ENCODE data around the gene CYB5D1. TPM values are rescaled to one million over a fixed set of nuclear protein-coding genes. Genes with fewer than 3 reads are reported as not detected.

CYB5D1 gene
- total RNA-seq, 1 donor from 2014 or later: 14.0 TPM

DNA sequence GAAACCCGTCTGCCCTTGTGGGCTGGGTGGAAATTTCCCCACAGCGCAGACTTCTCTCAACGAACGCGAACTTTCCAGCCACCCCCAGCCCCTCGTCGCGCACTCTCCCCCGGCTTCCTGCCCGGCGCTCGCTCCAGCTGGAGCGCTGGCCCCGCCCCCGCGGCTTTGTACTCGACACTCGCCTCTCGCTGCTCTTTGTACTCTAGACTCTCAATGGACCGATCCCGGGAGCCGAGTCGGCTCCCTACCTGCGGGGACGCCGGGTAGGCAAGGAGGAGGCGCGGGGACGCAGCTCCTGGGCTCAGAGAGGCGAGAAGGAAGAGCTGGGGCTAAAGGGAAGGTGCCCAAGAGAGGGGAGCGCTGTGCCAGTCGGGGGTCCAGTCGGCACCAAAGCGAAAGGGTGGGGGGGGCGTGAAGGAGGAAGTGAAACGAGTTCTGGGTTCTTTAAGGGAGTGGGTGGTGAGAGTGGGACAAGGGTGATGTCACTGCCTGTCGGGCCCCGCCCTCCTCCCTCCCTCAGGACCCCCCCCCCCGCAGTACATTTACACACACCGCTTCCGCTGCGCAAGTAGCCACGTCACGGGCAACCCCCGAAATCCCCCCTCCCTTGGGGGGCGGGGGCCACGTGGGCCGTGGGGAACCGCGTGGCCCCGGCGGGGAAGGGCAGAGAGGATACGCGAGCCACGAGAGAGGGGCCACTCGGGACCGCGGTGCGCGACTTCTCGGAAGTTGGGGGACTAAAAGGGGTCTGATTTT lies 14.1 kb upstream of the CYB5D1 start:
- H3K4me1 Mint-ChIP-seq: peaks cover 45% of the 10 kb centered on the region
- DNase-seq: peak; percentile 97
- H3K9me3 Mint-ChIP-seq: no peaks in the 10 kb centered on the region
- peaks cover 58% of the 10 kb centered on the region for H3K36me3 Mint-ChIP-seq (ENCODE audit: low read depth)
- peak overlapping the region; percentile 99 for H3K4me3 Mint-ChIP-seq
- peaks cover 2% of the 10 kb centered on the region for H3K27me3 Mint-ChIP-seq
- intact Hi-C loops (cut with micrococcal nuclease): loop anchor here (1.0 to 10.0 kb wide), 9 partner anchors 44 to 609 kb away; partner anchors contain the start of genes CNTROB, DVL2, FGF11 and HES7
- H3K27ac Mint-ChIP-seq: peak overlapping the region; percentile 100

DNA sequence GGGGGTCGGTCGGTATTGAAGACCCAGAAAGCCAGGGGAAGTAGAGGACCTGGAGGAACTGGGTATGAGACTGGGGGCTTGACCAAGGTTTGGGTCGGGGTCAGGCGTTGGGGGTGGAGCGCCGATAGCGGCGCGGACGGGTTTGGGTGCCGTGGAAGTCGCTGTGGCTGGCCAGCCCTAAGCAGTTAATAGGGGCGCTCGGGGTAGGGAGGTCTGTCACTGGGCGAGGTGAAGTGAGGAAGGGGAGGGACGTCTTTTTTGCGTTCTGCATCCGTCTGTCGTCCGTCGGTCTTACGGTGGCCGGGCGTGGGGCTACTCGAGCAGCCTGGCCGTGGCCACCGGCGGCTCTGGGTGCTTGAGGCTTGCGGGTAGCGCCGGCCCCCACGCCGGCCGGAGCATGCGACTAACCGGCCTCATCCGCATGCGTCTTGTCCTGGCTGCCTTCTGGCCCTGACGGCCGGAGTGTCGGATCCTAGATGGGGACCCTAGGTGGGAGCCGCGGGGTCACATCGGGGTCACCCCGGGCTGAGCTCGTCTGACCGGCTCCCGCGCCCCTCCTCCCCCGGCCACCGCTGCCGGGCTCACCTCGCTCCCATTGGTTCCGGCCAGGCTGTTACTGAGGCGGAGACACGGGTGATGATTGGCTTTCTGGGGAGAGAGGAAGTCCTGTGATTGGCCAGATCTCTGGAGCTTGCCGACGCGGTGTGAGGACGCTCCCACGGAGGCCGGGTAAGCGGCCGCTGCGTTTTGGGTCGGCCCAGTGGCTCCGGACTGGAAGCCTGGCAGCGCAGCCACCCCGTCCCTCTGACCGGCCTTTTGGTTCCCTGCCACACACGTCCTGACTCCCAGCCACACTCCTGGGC lies 13.3 kb upstream of the CYB5D1 start:
- H3K36me3 Mint-ChIP-seq (ENCODE audit: low read depth): peaks cover 56% of the 10 kb centered on the region

DNA sequence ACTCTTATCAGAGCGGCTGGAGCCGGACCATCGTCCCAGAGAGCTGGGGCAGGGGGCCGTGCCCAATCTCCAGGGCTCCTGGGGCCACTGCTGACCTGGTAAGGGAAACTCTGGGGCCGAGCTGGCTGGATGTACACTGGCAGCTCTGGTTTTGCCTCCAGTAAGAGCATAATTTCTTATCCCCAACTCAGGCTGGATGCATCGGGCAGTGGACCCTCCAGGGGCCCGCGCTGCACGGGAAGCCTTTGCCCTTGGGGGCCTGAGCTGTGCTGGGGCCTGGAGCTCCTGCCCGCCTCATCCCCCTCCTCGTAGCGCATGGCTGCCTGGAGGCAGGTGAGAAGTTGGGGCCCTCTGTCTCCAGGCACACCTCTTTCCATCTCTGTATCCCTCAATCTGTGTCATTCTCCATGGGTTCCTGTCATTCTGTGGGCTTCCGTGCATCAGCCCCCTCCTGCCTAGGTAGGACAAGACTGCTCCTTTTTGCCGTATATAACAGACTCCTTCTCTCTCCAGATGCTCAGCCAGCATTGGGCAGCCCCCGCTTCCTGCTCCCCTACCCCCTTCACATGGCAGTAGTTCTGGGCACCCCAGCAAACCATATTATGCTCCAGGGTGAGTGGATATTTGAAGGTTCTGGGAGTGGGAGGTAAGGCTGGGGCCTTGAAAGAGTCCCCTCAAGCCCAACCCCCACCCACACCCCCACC lies 12.3 kb upstream of the CYB5D1 start:
- H3K4me1 Mint-ChIP-seq: peaks cover 36% of the 10 kb centered on the region
- intact Hi-C loops (cut with micrococcal nuclease): loop anchor here (2.0 to 10.0 kb wide), 3 partner anchors 159 to 611 kb away; partner anchors contain the start of genes DVL2, PHF23 and TP53
- DNase-seq: peak; percentile 63
- H3K4me3 Mint-ChIP-seq: peak overlapping the region; percentile 99
- peak overlapping the region; percentile 100 for H3K27ac Mint-ChIP-seq
- H3K27me3 Mint-ChIP-seq: peaks cover 2% of the 10 kb centered on the region
- H3K9me3 Mint-ChIP-seq: no peaks in the 10 kb centered on the region
- H3K36me3 Mint-ChIP-seq (ENCODE audit: low read depth): peaks cover 60% of the 10 kb centered on the region

More for the DNA sequence above, 13.3 kb upstream of the CYB5D1 start:
- H3K9me3 Mint-ChIP-seq: no peaks in the 10 kb centered on the region
- peak overlapping the region; percentile 99 for H3K4me3 Mint-ChIP-seq
- peak; percentile 96 for DNase-seq
- intact Hi-C loops (cut with micrococcal nuclease): loop anchor here (2.0 to 10.0 kb wide), 6 partner anchors 158 to 610 kb away; partner anchors contain the start of genes DVL2, FGF11, HES7 and PHF23
- H3K27ac Mint-ChIP-seq: peak overlapping the region; percentile 100
- peaks cover 37% of the 10 kb centered on the region for H3K4me1 Mint-ChIP-seq
- H3K27me3 Mint-ChIP-seq: peaks cover 2% of the 10 kb centered on the region

DNA sequence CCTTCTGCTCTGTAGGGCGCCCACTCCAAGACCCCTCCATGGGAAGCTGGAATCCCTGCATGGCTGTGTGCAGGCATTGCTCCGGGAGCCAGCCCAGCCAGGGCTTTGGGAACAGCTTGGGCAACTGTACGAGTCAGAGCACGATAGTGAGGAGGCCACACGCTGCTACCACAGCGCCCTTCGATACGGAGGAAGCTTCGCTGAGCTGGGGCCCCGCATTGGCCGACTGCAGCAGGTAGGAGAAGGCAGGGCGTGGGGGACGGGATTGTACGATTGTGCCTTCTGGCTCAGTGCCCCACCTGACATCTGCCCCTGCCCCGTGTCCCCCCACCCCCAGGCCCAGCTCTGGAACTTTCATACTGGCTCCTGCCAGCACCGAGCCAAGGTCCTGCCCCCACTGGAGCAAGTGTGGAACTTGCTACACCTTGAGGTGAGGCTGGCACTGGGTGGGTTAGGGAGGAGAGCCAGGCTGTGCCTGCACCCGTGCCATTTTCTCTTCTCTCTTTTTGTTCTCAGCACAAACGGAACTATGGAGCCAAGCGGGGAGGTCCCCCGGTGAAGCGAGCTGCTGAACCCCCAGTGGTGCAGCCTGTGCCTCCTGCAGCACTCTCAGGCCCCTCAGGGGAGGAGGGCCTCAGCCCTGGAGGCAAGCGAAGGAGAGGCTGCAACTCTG lies 11.6 kb upstream of the CYB5D1 start:
- H3K36me3 Mint-ChIP-seq (ENCODE audit: low read depth): peaks cover 63% of the 10 kb centered on the region
- peak overlapping the region; percentile 20 for H3K27ac Mint-ChIP-seq
- H3K4me3 Mint-ChIP-seq: peak overlapping the region; percentile 99
- H3K4me1 Mint-ChIP-seq: peaks cover 36% of the 10 kb centered on the region
- DNase-seq: peak; percentile 65
- H3K9me3 Mint-ChIP-seq: no peaks in the 10 kb centered on the region
- intact Hi-C loops (cut with micrococcal nuclease): loop anchor here (10.0 kb wide), 2 partner anchors 339 to 611 kb away; partner anchors contain the start of genes DVL2 and PHF23
- peaks cover 2% of the 10 kb centered on the region for H3K27me3 Mint-ChIP-seq

DNA sequence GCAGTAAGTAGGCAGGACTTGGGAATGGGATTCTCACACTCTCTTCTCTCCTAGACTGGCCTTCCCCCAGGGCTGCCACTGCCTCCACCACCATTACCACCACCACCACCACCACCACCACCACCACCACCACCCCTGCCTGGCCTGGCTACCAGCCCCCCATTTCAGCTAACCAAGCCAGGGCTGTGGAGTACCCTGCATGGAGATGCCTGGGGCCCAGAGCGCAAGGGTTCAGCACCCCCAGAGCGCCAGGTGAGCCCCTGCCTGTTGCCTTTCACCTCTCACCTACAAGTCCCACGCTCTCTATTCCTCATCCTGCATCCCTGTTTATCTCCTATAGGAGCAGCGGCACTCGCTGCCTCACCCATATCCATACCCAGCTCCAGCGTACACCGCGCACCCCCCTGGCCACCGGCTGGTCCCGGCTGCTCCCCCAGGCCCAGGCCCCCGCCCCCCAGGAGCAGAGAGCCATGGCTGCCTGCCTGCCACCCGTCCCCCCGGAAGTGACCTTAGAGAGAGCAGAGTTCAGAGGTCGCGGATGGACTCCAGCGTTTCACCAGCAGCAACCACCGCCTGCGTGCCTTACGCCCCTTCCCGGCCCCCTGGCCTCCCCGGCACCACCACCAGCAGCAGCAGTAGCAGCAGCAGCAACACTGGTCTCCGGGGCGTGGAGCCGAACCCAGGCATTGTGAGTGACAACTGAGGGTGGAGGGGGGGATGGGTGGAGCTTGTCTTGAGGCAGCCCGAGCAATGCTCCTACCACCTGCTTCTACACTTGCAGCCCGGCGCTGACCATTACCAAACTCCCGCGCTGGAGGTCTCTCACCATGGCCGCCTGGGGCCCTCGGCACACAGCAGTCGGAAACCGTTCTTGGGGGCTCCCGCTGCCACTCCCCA lies 10.8 kb upstream of the CYB5D1 start:
- intact Hi-C loops (cut with micrococcal nuclease): loop anchor here (10.0 kb wide), 2 partner anchors 338 to 612 kb away; partner anchors contain the start of genes DVL2 and PHF23
- peak overlapping the region; percentile 37 for H3K27ac Mint-ChIP-seq
- peaks cover 40% of the 10 kb centered on the region for H3K4me1 Mint-ChIP-seq
- H3K4me3 Mint-ChIP-seq: peak overlapping the region; percentile 99
- no peak for DNase-seq
- peaks cover 2% of the 10 kb centered on the region for H3K27me3 Mint-ChIP-seq
- no peaks in the 10 kb centered on the region for H3K9me3 Mint-ChIP-seq
- peaks cover 68% of the 10 kb centered on the region for H3K36me3 Mint-ChIP-seq (ENCODE audit: low read depth)

DNA sequence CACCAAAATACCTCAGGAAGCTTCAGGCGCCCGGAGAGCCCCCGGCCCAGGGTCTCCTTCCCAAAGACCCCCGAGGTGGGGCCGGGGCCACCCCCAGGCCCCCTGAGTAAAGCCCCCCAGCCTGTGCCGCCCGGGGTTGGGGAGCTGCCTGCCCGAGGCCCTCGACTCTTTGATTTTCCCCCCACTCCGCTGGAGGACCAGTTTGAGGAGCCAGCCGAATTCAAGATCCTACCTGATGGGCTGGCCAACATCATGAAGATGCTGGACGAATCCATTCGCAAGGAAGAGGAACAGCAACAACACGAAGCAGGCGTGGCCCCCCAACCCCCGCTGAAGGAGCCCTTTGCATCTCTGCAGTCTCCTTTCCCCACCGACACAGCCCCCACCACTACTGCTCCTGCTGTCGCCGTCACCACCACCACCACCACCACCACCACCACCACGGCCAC lies 9.6 kb upstream of the CYB5D1 start:
- no peak overlapping the region for H3K27ac Mint-ChIP-seq
- H3K36me3 Mint-ChIP-seq (ENCODE audit: low read depth): peaks cover 73% of the 10 kb centered on the region
- H3K4me3 Mint-ChIP-seq: peak overlapping the region; percentile 43
- no peaks in the 10 kb centered on the region for H3K27me3 Mint-ChIP-seq
- DNase-seq: no peak
- peaks cover 34% of the 10 kb centered on the region for H3K4me1 Mint-ChIP-seq
- H3K9me3 Mint-ChIP-seq: no peaks in the 10 kb centered on the region
- intact Hi-C loops (cut with micrococcal nuclease): loop anchor here (10.0 kb wide), 2 partner anchors 337 to 613 kb away; partner anchors contain the start of genes DVL2 and PHF23

DNA sequence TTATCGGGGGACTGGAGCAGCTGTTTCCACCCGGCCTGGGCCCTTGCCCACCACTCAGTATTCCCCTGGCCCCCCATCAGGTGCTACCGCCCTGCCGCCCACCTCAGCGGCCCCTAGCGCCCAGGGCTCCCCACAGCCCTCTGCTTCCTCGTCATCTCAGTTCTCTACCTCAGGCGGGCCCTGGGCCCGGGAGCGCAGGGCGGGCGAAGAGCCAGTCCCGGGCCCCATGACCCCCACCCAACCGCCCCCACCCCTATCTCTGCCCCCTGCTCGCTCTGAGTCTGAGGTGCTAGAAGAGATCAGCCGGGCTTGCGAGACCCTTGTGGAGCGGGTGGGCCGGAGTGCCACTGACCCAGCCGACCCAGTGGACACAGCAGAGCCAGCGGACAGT lies 9.1 kb upstream of the CYB5D1 start:
- H3K4me1 Mint-ChIP-seq: peaks cover 31% of the 10 kb centered on the region
- peaks cover 71% of the 10 kb centered on the region for H3K36me3 Mint-ChIP-seq (ENCODE audit: low read depth)
- DNase-seq: no peak
- H3K27me3 Mint-ChIP-seq: no peaks in the 10 kb centered on the region
- no peaks in the 10 kb centered on the region for H3K9me3 Mint-ChIP-seq
- intact Hi-C loops (cut with micrococcal nuclease): loop anchor here (10.0 kb wide), 2 partner anchors 336 to 614 kb away; partner anchors contain the start of genes DVL2 and PHF23
- H3K27ac Mint-ChIP-seq: no peak overlapping the region
- H3K4me3 Mint-ChIP-seq: no peak overlapping the region

DNA sequence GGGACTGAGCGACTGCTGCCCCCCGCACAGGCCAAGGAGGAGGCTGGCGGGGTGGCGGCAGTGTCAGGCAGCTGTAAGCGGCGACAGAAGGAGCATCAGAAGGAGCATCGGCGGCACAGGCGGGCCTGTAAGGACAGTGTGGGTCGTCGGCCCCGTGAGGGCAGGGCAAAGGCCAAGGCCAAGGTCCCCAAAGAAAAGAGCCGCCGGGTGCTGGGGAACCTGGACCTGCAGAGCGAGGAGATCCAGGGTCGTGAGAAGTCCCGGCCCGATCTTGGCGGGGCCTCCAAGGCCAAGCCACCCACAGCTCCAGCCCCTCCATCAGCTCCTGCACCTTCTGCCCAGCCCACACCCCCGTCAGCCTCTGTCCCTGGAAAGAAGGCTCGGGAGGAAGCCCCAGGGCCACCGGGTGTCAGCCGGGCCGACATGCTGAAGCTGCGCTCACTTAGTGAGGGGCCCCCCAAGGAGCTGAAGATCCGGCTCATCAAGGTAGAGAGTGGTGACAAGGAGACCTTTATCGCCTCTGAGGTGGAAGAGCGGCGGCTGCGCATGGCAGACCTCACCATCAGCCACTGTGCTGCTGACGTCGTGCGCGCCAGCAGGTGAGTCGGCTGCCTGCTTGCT lies 8.6 kb upstream of the CYB5D1 start:
- peak; percentile 56 for DNase-seq
- H3K9me3 Mint-ChIP-seq: no peaks in the 10 kb centered on the region
- intact Hi-C loops (cut with micrococcal nuclease): loop anchor here (10.0 kb wide), 2 partner anchors 336 to 614 kb away; partner anchors contain the start of genes DVL2 and PHF23
- no peaks in the 10 kb centered on the region for H3K27me3 Mint-ChIP-seq
- H3K4me3 Mint-ChIP-seq: peak overlapping the region; percentile 50
- H3K4me1 Mint-ChIP-seq: peaks cover 32% of the 10 kb centered on the region
- peaks cover 71% of the 10 kb centered on the region for H3K36me3 Mint-ChIP-seq (ENCODE audit: low read depth)
- no peak overlapping the region for H3K27ac Mint-ChIP-seq

DNA sequence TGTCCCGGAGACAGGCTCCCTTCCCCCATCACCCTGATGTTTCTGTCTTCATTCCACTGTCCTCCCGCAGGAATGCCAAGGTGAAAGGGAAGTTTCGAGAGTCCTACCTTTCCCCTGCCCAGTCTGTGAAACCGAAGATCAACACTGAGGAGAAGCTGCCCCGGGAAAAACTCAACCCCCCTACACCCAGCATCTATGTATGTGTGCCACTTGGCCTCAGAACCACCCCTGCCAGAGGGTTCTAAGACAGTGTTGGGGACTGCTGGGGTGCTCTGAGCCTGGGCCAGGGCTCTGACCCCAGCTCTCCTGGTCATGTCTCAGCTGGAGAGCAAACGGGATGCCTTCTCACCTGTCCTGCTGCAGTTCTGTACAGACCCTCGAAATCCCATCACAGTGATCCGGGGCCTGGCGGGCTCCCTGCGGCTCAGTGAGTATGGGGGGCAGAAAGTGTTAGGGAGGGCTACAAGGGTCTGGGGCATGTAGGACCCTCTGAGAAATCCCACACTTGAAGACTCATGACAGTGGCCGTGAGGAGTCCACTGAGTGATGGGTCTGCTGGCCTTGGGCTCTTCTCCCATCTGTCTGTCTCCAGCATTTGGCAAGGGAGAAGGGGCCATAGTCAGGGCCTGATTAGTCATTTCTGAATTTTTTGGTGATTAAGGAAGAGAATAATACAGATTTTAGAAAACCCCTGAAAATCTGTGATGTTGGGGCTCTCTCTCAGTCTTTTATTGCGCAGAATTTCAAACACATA lies 7.9 kb upstream of the CYB5D1 start:
- H3K27me3 Mint-ChIP-seq: no peaks in the 10 kb centered on the region
- peaks cover 32% of the 10 kb centered on the region for H3K4me1 Mint-ChIP-seq
- peak overlapping the region; percentile 50 for H3K4me3 Mint-ChIP-seq
- no peaks in the 10 kb centered on the region for H3K9me3 Mint-ChIP-seq
- peak; percentile 57 for DNase-seq
- no peak overlapping the region for H3K27ac Mint-ChIP-seq
- peaks cover 70% of the 10 kb centered on the region for H3K36me3 Mint-ChIP-seq (ENCODE audit: low read depth)
- intact Hi-C loops (cut with micrococcal nuclease): loop anchor here (10.0 kb wide), 3 partner anchors 105 to 615 kb away; partner anchors contain the start of genes DVL2 and PHF23

DNA sequence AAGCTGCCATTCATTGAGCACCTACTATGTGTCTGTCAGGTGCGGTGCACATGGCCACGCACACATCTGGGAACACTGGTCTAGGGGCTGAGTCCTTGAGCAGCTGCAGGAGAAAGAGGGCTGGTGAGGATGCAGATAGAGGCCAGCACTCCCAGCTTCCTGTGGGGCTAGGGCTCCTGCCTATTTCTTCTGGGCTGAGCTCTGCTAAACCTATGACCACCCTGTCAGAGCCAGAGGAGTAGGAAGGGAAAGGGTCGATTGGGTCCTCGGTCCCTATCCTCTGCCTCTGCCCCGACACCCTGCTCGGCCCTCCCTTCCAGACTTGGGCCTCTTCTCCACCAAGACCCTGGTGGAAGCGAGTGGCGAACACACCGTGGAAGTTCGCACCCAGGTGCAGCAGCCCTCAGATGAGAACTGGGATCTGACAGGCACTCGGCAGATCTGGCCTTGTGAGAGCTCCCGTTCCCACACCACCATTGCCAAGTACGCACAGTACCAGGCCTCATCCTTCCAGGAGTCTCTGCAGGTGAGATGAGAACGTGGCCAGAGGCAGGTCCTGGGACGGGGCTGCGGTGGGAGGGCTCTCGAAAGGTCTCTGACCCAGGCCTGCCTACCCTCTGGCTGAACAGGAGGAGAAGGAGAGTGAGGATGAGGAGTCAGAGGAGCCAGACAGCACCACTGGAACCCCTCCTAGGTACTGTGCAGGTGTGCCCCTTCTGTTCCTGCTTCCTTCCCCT lies 6.9 kb upstream of the CYB5D1 start:
- no peak for DNase-seq
- Mint-ChIP-seq H3K27ac (peak overlapping the region; percentile 56), H3K4me1 (peaks cover 32% of the 10 kb centered on the region)

More for the DNA sequence above, 6.9 kb upstream of the CYB5D1 start:
- Mint-ChIP-seq H3K36me3 (ENCODE audit: low read depth) (peaks cover 71% of the 10 kb centered on the region), H3K9me3 (no peaks in the 10 kb centered on the region), H3K27me3 (no peaks in the 10 kb centered on the region), H3K4me3 (peak overlapping the region; percentile 72)
- intact Hi-C loops (cut with micrococcal nuclease): loop anchor here (1.0 to 10.0 kb wide), 4 partner anchors 9 to 106 kb away; partner anchors contain the start of gene KDM6B
